CD4-positive, alpha-beta T cell treated with Interleukin-6 at 100 ng/mL for 8 hours (primary cell): ENCODE results near the gene ZFP36.

Experiments used
- DNase-seq: peaks from one replicate; pipeline ENCODE4 v3.0.0-alpha.2; 2020; ENCODE audit warnings: mixed read lengths, low spot score

Gene ZFP36

GRCh38 chr19:39405958-39406655 is 540 bp upstream of the ZFP36 start:
- DNase-seq: peak; percentile 95

- DNase-seq: no peak
Observed at GRCh38 chr19:39407410-39407659, 688 bp downstream of the ZFP36 start.

- DNase-seq: peak; percentile 82
Observed at GRCh38 chr19:39407660-39408391, 1.2 kb downstream of the ZFP36 start.

- no peak for DNase-seq
Observed at GRCh38 chr19:39408392-39409207, 2.0 kb downstream of the ZFP36 start.

- peak; percentile 87 for DNase-seq
Observed at GRCh38 chr19:39409208-39410016, 2.8 kb downstream of the ZFP36 start.

- peak; percentile 64 for DNase-seq
Observed at GRCh38 chr19:39410017-39410830, 3.6 kb downstream of the ZFP36 start.

- DNase-seq: no peak
Observed at GRCh38 chr19:39410831-39411080, 4.1 kb downstream of the ZFP36 start.

- DNase-seq: no peak
Observed at GRCh38 chr19:39411081-39411831, 4.6 kb downstream of the ZFP36 start.

- DNase-seq: peak; percentile 92
Observed at GRCh38 chr19:39411832-39412099, 5.1 kb downstream of the ZFP36 start.

GRCh38 chr19:39412100-39412866 is 5.6 kb downstream of the ZFP36 start, which contains the start of gene PLEKHG2:
Gene PLEKHG2 (plus strand): TSS chr19:39412669. CDS start chr19:39414087, 1,418 bp downstream.
- DNase-seq: peak; percentile 97

GRCh38 chr19:39412867-39413271 is 6.2 kb downstream of the ZFP36 start:
- no peak for DNase-seq

- DNase-seq: no peak
Observed at GRCh38 chr19:39413272-39413910, 6.7 kb downstream of the ZFP36 start.

- no peak for DNase-seq
Observed at GRCh38 chr19:39413911-39414608, 7.4 kb downstream of the ZFP36 start.

- no peak for DNase-seq
Observed at GRCh38 chr19:39415111-39416046, 8.7 kb downstream of the ZFP36 start.

- no peak for DNase-seq
Observed at GRCh38 chr19:39416152-39417120, 9.8 kb downstream of the ZFP36 start.

- DNase-seq: no peak
Observed at GRCh38 chr19:39417463-39418181, 11.0 kb downstream of the ZFP36 start.
